PC-9 (cell line): ENCODE measurements around the gene PDGFD. TPM values are rescaled to one million over a fixed set of nuclear protein-coding genes. Genes with fewer than 3 reads are reported as not detected.

ENCODE experiments used
- BruUV-seq: library from RNA; stranded (reverse); fragments of 400-500 nt; replicated peaks from 2 replicates; lab custom pipeline; 2021; lab: Mats Ljungman, UMichigan
- CTCF ChIA-PET: fragments of 300-600 bp; sonication (Branson Sonifier 250); formaldehyde crosslinking; loops from one replicate; lab custom pipeline; 2022; ENCODE audit warnings: antibody characterized with exemption; lab: Charles Lee
- POLR2A ChIA-PET: fragments of 300-600 bp; sonication (Branson Sonifier 250); formaldehyde crosslinking; loops from one replicate; lab custom pipeline; 2022; ENCODE audit warnings: antibody characterized with exemption; ENCODE audit not compliant: unreplicated experiment; lab: Charles Lee
- DNase-seq, 2 experiments: peaks; one replicate each; pipeline versions ENCODE4 v3.0.0 to v3.0.0-alpha.2; 2015 to 2022; ENCODE audit warnings: mixed read lengths in 1 of 2
- H2AFZ ChIP-seq: fragments of 200-600 bp; sonication (generic); 2 replicates; pipeline ENCODE4 v1.8.1; 2017; ENCODE audit warnings: antibody characterized with exemption
- H3F3A ChIP-seq: fragments of 200-600 bp; sonication (generic); 2 replicates; pipeline ENCODE4 v1.8.1; 2017; ENCODE audit warnings: antibody characterized with exemption, mild to moderate bottlenecking, low read depth; ENCODE audit not compliant: insufficient read depth
- H3K27ac ChIP-seq: fragments of 200-600 bp; sonication (generic); 2 replicates; pipeline ENCODE4 v1.6.1; 2016; ENCODE audit warnings: mixed run types
- H3K27me3 ChIP-seq: fragments of 200-600 bp; sonication (generic); 2 replicates; pipeline ENCODE4 v1.6.1; 2016; ENCODE audit warnings: low read depth, mixed run types; ENCODE audit not compliant: insufficient read depth
- H3K36me3 ChIP-seq: fragments of 200-600 bp; sonication (generic); 2 replicates; pipeline ENCODE4 v1.6.1; 2016; ENCODE audit warnings: low read depth, mixed run types
- H3K4me1 ChIP-seq: fragments of 200-600 bp; sonication (generic); replicated peaks from 2 replicates; pipeline ENCODE4 v1.6.1; 2016; ENCODE audit warnings: mixed run types; ENCODE audit not compliant: insufficient read depth
- H3K4me2 ChIP-seq: fragments of 200-600 bp; sonication (generic); 2 replicates; pipeline ENCODE4 v1.6.1; 2017; ENCODE audit warnings: mixed run types
- H3K4me3 ChIP-seq: fragments of 200-600 bp; sonication (generic); 2 replicates; pipeline ENCODE4 v1.6.1; 2016; ENCODE audit warnings: mixed run types
- H3K79me2 ChIP-seq: fragments of 200-600 bp; sonication (generic); 2 replicates; pipeline ENCODE4 v1.6.1; 2017; ENCODE audit warnings: low read depth, mixed run types
- H3K9me2 ChIP-seq: fragments of 200-600 bp; sonication (generic); 2 replicates; pipeline ENCODE4 v1.8.1; 2017; ENCODE audit warnings: mild to moderate bottlenecking; ENCODE audit not compliant: insufficient read depth
- H3K9me3 ChIP-seq: fragments of 200-600 bp; sonication (generic); 2 replicates; pipeline ENCODE4 v1.8.1; 2016; ENCODE audit warnings: low read depth; ENCODE audit not compliant: insufficient read depth
- H4K20me1 ChIP-seq: fragments of 200-600 bp; sonication (generic); 2 replicates; pipeline ENCODE4 v1.8.1; 2017; ENCODE audit not compliant: insufficient read depth
- EZH2 ChIP-seq: fragments of 200-600 bp; sonication (generic); IDR thresholded peaks from 2 replicates; pipeline ENCODE4 v1.8.0; 2017; ENCODE audit warnings: antibody characterized with exemption, low read depth
- intact Hi-C: fragments of 100-400 bp; cut with micrococcal nuclease; formaldehyde crosslinking; loops from one replicate; pipeline ENCODE4 v1.10.0; 2022; ENCODE audit not compliant: unreplicated experiment
- total RNA-seq: library from RNA; stranded (reverse); gene quantifications from 2 replicates; pipeline ENCODE4 v1.2.3, GENCODE V29; 2021
- TF ChIP-seq, protein P1 (sequence below): fragments of 200-600 bp; sonication (generic); conservative IDR thresholded peaks from 2 replicates; pipeline ENCODE4 v1.6.1; 2017; ENCODE audit warnings: mixed run types, antibody characterized with exemption, mild to moderate bottlenecking, moderate library complexity

The PDGFD gene
- total RNA-seq, 1 experiment from 2014 or later = 6.1 TPM

DNA sequence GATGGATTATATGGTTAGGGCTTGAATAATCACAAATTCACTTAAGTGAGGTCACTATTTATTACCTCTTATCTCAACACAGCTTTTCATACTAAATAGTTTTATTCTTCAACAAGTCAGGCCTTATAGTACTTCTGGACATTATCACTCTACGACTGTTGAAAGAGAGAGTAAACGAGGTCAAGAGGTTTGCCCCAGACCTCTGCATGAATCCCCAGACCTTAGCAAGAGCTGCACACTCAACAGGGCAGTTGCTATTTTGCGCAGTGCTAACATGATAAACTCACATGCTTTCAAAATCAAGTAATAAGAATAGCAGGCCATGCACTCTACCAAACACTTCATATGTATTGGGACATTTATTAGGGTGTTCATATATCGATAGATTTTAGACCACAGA, 67.0 kb downstream of the PDGFD start:
- intact Hi-C loops = no loop called here

DNA sequence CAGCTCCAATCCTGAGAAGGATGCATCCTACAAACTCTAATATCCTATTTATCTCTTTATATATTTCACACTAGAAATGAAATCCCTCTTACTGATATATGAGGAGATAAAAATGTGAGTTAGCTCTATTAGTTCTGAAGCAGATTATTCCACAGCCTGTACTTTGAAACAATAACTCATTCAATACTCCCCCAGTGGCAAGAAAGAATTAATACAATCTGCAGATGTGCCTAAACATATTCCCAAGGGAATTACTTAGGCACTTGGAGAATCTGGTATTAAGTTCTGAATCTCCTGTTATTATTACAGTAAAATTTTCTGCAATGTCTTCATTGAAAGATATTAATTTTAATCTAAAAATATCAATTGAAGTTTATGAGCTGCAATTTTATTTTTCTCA, 68.2 kb downstream of the PDGFD start:
- Histone ChIP-seq H3K4me2 (no peak overlapping the region), H4K20me1 (no peaks in the 10 kb centered on the region), H2AFZ (no peak overlapping the region), H3K9me2 (no peaks in the 10 kb centered on the region), H3K79me2 (no peaks in the 10 kb centered on the region), H3K36me3 (no peaks in the 10 kb centered on the region), H3F3A (no peaks in the 10 kb centered on the region), H3K4me1 (no peaks in the 10 kb centered on the region), H3K9me3 (no peaks in the 10 kb centered on the region), H3K27me3 (no peaks in the 10 kb centered on the region), H3K4me3 (no peak overlapping the region), H3K27ac (no peak overlapping the region)
- no peak for DNase-seq
- no peak for TF ChIP-seq EZH2
- TF ChIP-seq, protein P1, sequence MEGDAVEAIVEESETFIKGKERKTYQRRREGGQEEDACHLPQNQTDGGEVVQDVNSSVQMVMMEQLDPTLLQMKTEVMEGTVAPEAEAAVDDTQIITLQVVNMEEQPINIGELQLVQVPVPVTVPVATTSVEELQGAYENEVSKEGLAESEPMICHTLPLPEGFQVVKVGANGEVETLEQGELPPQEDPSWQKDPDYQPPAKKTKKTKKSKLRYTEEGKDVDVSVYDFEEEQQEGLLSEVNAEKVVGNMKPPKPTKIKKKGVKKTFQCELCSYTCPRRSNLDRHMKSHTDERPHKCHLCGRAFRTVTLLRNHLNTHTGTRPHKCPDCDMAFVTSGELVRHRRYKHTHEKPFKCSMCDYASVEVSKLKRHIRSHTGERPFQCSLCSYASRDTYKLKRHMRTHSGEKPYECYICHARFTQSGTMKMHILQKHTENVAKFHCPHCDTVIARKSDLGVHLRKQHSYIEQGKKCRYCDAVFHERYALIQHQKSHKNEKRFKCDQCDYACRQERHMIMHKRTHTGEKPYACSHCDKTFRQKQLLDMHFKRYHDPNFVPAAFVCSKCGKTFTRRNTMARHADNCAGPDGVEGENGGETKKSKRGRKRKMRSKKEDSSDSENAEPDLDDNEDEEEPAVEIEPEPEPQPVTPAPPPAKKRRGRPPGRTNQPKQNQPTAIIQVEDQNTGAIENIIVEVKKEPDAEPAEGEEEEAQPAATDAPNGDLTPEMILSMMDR = no peak
- no TSS peak for BruUV-seq
- intact Hi-C loops = no loop called here
- ChIA-PET CTCF (no interaction called here), POLR2A (no interaction called here)

More for the DNA sequence above, 67.0 kb downstream of the PDGFD start:
- ChIA-PET CTCF (no interaction called here), POLR2A (no interaction called here)
- no peaks in the 10 kb centered on the region for H3K9me3 ChIP-seq
- H3K27me3 ChIP-seq = no peaks in the 10 kb centered on the region
- H3F3A ChIP-seq = no peaks in the 10 kb centered on the region
- H3K36me3 ChIP-seq = no peaks in the 10 kb centered on the region
- H3K4me2 ChIP-seq = no peak overlapping the region
- H3K4me3 ChIP-seq = no peak overlapping the region
- no peak overlapping the region for H2AFZ ChIP-seq
- H3K9me2 ChIP-seq = no peaks in the 10 kb centered on the region
- TF ChIP-seq, protein P1 = no peak
- TF ChIP-seq EZH2 = no peak
- no peaks in the 10 kb centered on the region for H3K4me1 ChIP-seq
- H3K79me2 ChIP-seq = no peaks in the 10 kb centered on the region
- BruUV-seq = no TSS peak
- no peaks in the 10 kb centered on the region for H4K20me1 ChIP-seq
- no peak overlapping the region for H3K27ac ChIP-seq
- DNase-seq = no peak

DNA sequence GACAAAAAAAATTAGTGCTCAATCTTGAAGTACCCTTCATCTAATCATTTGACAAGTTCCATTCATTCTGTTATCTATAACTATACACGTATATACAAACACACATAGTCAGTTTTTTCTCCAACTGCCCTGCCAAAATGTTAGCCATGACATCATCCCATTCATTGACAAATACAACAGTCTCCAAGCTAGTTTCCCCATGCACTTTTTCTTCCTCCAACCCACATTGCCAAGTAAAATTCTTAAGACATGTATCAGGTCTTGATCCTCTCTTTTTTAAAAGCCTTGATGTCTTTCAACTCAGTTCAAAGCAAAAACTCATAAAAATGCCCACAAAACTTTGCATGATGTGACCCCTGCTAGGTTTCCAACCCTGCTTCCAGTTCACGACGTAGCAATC, 69.4 kb downstream of the PDGFD start:
- Histone ChIP-seq H2AFZ (no peak overlapping the region), H3K9me2 (no peaks in the 10 kb centered on the region), H3K36me3 (no peaks in the 10 kb centered on the region), H3K9me3 (no peaks in the 10 kb centered on the region), H3K27me3 (no peaks in the 10 kb centered on the region), H3K4me3 (no peak overlapping the region), H3K79me2 (no peaks in the 10 kb centered on the region), H4K20me1 (no peaks in the 10 kb centered on the region), H3F3A (no peaks in the 10 kb centered on the region), H3K4me2 (no peak overlapping the region), H3K4me1 (no peaks in the 10 kb centered on the region), H3K27ac (no peak overlapping the region)
- intact Hi-C loops = no loop called here
- TF ChIP-seq, protein P1 = no peak
- TF ChIP-seq EZH2 = no peak
- ChIA-PET CTCF (no interaction called here), POLR2A (no interaction called here)
- no peak for DNase-seq
- no TSS peak for BruUV-seq
